SK-N-MC (cell line): ENCODE data around the gene EEF2KMT.
"Not testable (repeated sequence)": the region's sequence is repeated elsewhere in the genome, so short reads cannot be mapped to it uniquely, and the experiment has no call there.

Experiments used
- EZH2 ChIP-seq: fragments of 200-600 bp; sonication (generic); IDR thresholded peaks from one replicate; pipeline ENCODE4 v1.6.1; 2017; ENCODE audit warnings: antibody characterized with exemption
- FOXP2 ChIP-seq: optimal IDR thresholded peaks from 2 replicates; pipeline ENCODE3; 2011; ENCODE audit warnings: mild to moderate bottlenecking, moderate library complexity; ENCODE audit not compliant: insufficient read depth; ENCODE audit errors: extremely low read length, control extremely low read depth
- POLR2AphosphoS5 ChIP-seq: IDR thresholded peaks from 2 replicates; pipeline ENCODE4 v1.6.1; 2012; ENCODE audit warnings: mild to moderate bottlenecking, low read depth, low read length, borderline replicate concordance

GRCh38 chr16:5084099-5084731 lies 13.4 kb downstream of the EEF2KMT start:
- TF ChIP-seq EZH2, POLR2AphosphoS5, FOXP2: not testable (repeated sequence)
